Measurements from ENCODE around the gene CAST.

Gene CAST

DNA sequence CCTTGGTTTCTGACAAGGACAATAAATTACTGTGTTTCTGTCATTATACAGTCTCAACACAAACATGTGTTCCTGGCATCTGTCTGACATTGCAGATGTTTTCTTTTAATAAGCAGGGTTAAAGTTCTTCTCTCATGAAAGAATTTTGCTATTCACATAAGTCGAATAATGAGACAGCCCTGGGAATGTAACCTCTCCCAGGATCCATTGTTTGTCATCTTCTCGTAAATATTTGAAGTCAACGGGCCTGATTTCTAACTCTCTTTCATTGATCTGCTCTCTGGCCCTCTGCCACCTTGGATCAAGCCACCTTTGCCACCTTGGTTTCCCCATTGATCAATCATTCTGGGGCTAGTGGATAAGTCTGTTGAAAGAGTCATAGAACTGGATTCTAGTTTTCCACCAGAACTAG, 12.9 kb upstream of the CAST start:
- no peaks in the 10 kb centered on the region for H3K36me3 Mint-ChIP-seq (ENCODE audit: low read depth)
- DNase-seq: no peak
- no peak overlapping the region for H3K4me3 Mint-ChIP-seq
- TF ChIP-seq, protein P1, sequence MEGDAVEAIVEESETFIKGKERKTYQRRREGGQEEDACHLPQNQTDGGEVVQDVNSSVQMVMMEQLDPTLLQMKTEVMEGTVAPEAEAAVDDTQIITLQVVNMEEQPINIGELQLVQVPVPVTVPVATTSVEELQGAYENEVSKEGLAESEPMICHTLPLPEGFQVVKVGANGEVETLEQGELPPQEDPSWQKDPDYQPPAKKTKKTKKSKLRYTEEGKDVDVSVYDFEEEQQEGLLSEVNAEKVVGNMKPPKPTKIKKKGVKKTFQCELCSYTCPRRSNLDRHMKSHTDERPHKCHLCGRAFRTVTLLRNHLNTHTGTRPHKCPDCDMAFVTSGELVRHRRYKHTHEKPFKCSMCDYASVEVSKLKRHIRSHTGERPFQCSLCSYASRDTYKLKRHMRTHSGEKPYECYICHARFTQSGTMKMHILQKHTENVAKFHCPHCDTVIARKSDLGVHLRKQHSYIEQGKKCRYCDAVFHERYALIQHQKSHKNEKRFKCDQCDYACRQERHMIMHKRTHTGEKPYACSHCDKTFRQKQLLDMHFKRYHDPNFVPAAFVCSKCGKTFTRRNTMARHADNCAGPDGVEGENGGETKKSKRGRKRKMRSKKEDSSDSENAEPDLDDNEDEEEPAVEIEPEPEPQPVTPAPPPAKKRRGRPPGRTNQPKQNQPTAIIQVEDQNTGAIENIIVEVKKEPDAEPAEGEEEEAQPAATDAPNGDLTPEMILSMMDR (IDR thresholded peaks at IDR 0.05): no peak
- no peaks in the 10 kb centered on the region for H3K9me3 Mint-ChIP-seq
- H3K27me3 Mint-ChIP-seq (ENCODE audit: low read depth, poor library complexity): peaks cover 4% of the 10 kb centered on the region
- no peak overlapping the region for H3K27ac Mint-ChIP-seq
- H3K4me1 Mint-ChIP-seq: peaks cover 26% of the 10 kb centered on the region

DNA sequence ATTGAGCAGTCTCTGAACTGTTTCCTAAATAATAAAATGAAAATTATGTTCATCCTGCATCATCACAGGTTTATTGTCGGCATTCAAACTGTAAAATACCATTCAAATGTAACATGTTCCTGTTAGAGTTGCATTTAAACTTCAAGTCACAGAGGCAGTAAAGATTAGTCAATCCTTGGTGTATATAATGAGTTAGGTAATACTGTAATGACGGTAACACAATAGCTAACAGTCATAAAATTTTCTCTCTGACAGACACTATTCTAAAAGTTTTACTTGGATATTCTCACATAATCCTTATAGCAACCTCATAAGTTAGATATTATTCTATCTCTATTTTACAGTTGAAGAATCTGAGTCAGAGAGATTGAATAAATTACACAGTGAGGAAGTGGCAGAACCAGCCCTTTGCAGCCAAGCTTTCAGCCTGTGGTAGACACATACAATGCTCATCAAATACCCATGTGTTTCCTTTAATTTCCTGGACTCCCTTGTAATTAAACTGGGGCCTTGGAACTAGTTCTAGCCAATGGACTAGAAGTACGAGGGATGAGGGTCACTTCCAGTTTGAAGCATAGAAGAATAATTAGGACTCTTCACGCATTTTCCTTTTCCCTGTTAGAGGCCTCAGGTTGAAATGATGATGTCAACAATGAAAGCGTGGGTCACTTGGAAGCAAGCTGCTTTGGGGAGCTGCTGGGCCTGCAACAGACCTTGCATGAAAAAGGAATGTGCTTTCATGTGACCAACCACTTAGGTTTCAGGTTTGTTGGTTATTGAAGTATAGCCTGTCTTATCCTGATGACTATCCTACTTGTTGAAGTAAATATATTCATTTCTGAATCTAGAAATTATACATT, 12.3 kb upstream of the CAST start:
- H3K4me1 Mint-ChIP-seq: peaks cover 25% of the 10 kb centered on the region

DNA sequence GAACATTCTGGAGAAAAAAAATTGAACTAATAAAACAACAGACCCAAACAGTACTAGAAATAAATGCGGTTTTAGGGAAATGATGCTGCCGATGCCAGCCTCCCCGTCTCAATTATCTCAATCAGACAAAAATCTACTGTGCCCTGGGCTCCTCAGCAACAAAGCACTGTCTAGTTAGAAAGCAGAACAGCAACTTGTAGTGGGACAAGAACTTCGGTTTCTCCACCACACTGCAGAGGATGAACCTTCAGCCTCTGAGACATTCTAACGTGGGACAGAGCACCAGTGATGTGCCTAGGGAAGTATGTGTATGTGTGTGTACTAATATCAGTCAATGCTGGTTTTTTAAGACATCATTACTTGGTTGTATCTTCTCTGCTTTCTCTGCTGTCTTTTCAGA, 11.1 kb upstream of the CAST start:
- no peak overlapping the region for H3K4me3 Mint-ChIP-seq
- H3K9me3 Mint-ChIP-seq: no peaks in the 10 kb centered on the region
- H3K36me3 Mint-ChIP-seq (ENCODE audit: low read depth): no peaks in the 10 kb centered on the region
- H3K4me1 Mint-ChIP-seq: peaks cover 22% of the 10 kb centered on the region
- no peak overlapping the region for H3K27ac Mint-ChIP-seq
- H3K27me3 Mint-ChIP-seq (ENCODE audit: low read depth, poor library complexity): peaks cover 8% of the 10 kb centered on the region
- DNase-seq: no peak
- TF ChIP-seq, protein P1 (IDR thresholded peaks at IDR 0.05): no peak

More for the DNA sequence above, 12.3 kb upstream of the CAST start:
- no peaks in the 10 kb centered on the region for H3K36me3 Mint-ChIP-seq (ENCODE audit: low read depth)
- no peak overlapping the region for H3K27ac Mint-ChIP-seq
- peaks cover 8% of the 10 kb centered on the region for H3K27me3 Mint-ChIP-seq (ENCODE audit: low read depth, poor library complexity)
- H3K4me3 Mint-ChIP-seq: no peak overlapping the region
- no peak for DNase-seq
- TF ChIP-seq, protein P1 (IDR thresholded peaks at IDR 0.05): no peak
- H3K9me3 Mint-ChIP-seq: no peaks in the 10 kb centered on the region

DNA sequence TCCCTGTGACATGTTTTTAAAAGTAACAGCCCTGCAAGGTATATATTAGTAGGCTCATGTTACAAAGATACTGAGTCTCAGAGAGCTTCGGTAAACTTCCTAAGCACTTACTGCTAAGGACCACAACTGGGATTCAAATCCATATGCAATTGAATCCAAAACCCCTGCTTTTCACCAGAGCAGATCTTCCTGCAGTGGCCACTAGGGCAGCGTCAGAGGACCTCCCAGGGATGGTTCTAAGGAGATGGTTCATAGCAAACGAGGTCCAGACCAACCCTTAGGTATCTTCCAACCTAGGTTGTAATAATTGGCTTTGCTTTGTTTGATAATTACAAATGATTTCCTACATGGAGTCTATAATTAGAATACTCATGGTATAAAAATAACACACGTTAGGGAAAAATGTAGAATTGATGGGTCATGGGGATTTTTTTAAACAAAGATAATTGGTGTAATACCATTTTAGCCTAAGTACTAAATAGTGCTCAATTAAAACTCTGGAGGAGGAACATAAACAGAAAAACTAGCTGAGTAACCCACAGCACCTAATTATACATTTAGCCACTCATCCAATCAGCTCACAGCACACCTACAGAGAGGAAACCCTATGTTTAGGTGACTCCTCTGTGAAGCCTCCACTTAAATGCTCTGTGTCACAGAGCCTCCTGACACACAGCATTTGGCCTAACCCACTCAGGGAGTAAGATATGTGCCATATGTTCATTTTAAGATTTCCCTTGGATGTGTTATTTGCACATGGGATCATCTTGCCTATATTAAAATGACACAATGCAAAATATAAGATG, 10.0 kb upstream of the CAST start:
- TF ChIP-seq, protein P1 (IDR thresholded peaks at IDR 0.05): peak; percentile 22
- H3K36me3 Mint-ChIP-seq (ENCODE audit: low read depth): no peaks in the 10 kb centered on the region
- no peak overlapping the region for H3K4me3 Mint-ChIP-seq
- DNase-seq: no peak
- peaks cover 17% of the 10 kb centered on the region for H3K4me1 Mint-ChIP-seq
- H3K27me3 Mint-ChIP-seq (ENCODE audit: low read depth, poor library complexity): peaks cover 11% of the 10 kb centered on the region
- H3K27ac Mint-ChIP-seq: no peak overlapping the region
- H3K9me3 Mint-ChIP-seq: no peaks in the 10 kb centered on the region

DNA sequence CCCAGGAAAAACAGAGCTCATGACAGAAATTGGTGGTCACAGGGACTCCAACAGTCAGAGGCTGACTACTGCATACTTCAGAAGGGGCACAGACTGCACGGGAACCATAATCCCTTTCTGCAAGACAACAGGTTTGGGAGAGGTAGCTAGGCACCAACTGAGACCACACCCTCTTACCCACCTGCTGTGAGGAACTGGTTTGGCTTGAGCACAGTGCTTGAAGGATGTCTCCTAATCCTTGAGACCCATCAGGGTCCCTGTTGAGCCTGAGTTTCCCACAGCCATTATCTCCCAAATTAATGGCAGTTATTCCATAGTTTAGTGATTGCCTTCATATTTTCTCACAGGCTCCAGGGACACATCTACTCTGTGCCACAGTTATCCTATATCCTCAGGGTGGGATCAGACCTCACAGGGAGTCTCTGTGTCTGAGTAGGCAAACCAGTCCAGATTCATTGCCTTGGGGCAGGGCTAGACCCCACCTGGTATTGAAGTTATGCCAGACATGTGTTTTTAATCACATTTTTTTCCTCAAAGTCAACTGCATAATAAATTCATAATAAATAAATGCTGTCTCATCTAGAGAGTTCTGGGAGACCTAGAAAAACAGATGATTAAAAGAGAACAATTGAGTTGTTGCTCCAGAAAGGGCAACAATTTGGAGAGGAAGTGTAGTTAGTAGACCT, 9.3 kb upstream of the CAST start:
- H3K4me3 Mint-ChIP-seq: no peak overlapping the region
- TF ChIP-seq, protein P1 (IDR thresholded peaks at IDR 0.05): no peak
- peaks cover 13% of the 10 kb centered on the region for H3K4me1 Mint-ChIP-seq
- no peak overlapping the region for H3K27ac Mint-ChIP-seq
- DNase-seq: no peak
- H3K36me3 Mint-ChIP-seq (ENCODE audit: low read depth): no peaks in the 10 kb centered on the region
- peaks cover 11% of the 10 kb centered on the region for H3K27me3 Mint-ChIP-seq (ENCODE audit: low read depth, poor library complexity)
- no peaks in the 10 kb centered on the region for H3K9me3 Mint-ChIP-seq
